ENCODE measurements around the gene HS3ST1. TPM values are rescaled to one million over a fixed set of nuclear protein-coding genes. Genes with fewer than 3 reads are reported as not detected.
A peak's percentile ranks its signal among the peaks of the same experiment; 100 is the strongest.

The HS3ST1 gene
- total RNA-seq, 1 donor from 2014 or later: not detected

- no peak for TF ChIP-seq CTCF (IDR thresholded peaks at IDR 0.05)
- Mint-ChIP-seq H3K9me3 (ENCODE audit: low read depth) (no peaks in the 10 kb centered on the region), H3K4me3 (ENCODE audit: unreplicated experiment) (no peak overlapping the region), H3K36me3 (ENCODE audit: low read depth) (no peaks in the 10 kb centered on the region), H3K4me1 (ENCODE audit: low read depth) (no peaks in the 10 kb centered on the region), H3K27ac (ENCODE audit: unreplicated experiment) (no peak overlapping the region), H3K27me3 (ENCODE audit: low read depth) (no peaks in the 10 kb centered on the region)
- DNase-seq (ENCODE audit: low spot score): no peak
Measured at GRCh38 chr4:11408233-11408967, 20.3 kb downstream of the HS3ST1 start.

- no peak for DNase-seq (ENCODE audit: low spot score)
- Mint-ChIP-seq H3K36me3 (ENCODE audit: low read depth) (no peaks in the 10 kb centered on the region), H3K27ac (ENCODE audit: unreplicated experiment) (no peak overlapping the region), H3K4me1 (ENCODE audit: low read depth) (no peaks in the 10 kb centered on the region), H3K27me3 (ENCODE audit: low read depth) (no peaks in the 10 kb centered on the region), H3K9me3 (ENCODE audit: low read depth) (no peaks in the 10 kb centered on the region), H3K4me3 (ENCODE audit: unreplicated experiment) (no peak overlapping the region)
- TF ChIP-seq CTCF (IDR thresholded peaks at IDR 0.05): no peak
Measured at GRCh38 chr4:11407551-11407950, 21.1 kb downstream of the HS3ST1 start.

GRCh38 chr4:11404431-11404830 lies 24.3 kb downstream of the HS3ST1 start:
- H3K9me3 Mint-ChIP-seq (ENCODE audit: low read depth): peaks cover 3% of the 10 kb centered on the region
- no peak for DNase-seq (ENCODE audit: low spot score)
- H3K27ac Mint-ChIP-seq (ENCODE audit: unreplicated experiment): no peak overlapping the region
- no peaks in the 10 kb centered on the region for H3K4me1 Mint-ChIP-seq (ENCODE audit: low read depth)
- H3K27me3 Mint-ChIP-seq (ENCODE audit: low read depth): no peaks in the 10 kb centered on the region
- H3K36me3 Mint-ChIP-seq (ENCODE audit: low read depth): no peaks in the 10 kb centered on the region
- TF ChIP-seq CTCF (IDR thresholded peaks at IDR 0.05): no peak
- H3K4me3 Mint-ChIP-seq (ENCODE audit: unreplicated experiment): no peak overlapping the region

- no peak overlapping the region for H3K27ac Mint-ChIP-seq (ENCODE audit: unreplicated experiment)
Measured at GRCh38 chr4:11402192-11402591, 26.5 kb downstream of the HS3ST1 start.

GRCh38 chr4:11399461-11399971 lies 29.2 kb downstream of the HS3ST1 start:
- DNase-seq (ENCODE audit: low spot score): peak; percentile 92
- H3K27me3 Mint-ChIP-seq (ENCODE audit: low read depth): no peaks in the 10 kb centered on the region
- no peak for TF ChIP-seq CTCF (IDR thresholded peaks at IDR 0.05)
- H3K9me3 Mint-ChIP-seq (ENCODE audit: low read depth): peaks cover 3% of the 10 kb centered on the region
- H3K27ac Mint-ChIP-seq (ENCODE audit: unreplicated experiment): no peak overlapping the region
- H3K4me1 Mint-ChIP-seq (ENCODE audit: low read depth): no peaks in the 10 kb centered on the region
- no peak overlapping the region for H3K4me3 Mint-ChIP-seq (ENCODE audit: unreplicated experiment)
- no peaks in the 10 kb centered on the region for H3K36me3 Mint-ChIP-seq (ENCODE audit: low read depth)

More at GRCh38 chr4:11402192-11402591, 26.5 kb downstream of the HS3ST1 start:
- H3K4me3 Mint-ChIP-seq (ENCODE audit: unreplicated experiment): no peak overlapping the region
- no peaks in the 10 kb centered on the region for H3K36me3 Mint-ChIP-seq (ENCODE audit: low read depth)
- peaks cover 3% of the 10 kb centered on the region for H3K9me3 Mint-ChIP-seq (ENCODE audit: low read depth)
- no peak for DNase-seq (ENCODE audit: low spot score)
- H3K27me3 Mint-ChIP-seq (ENCODE audit: low read depth): no peaks in the 10 kb centered on the region
- no peaks in the 10 kb centered on the region for H3K4me1 Mint-ChIP-seq (ENCODE audit: low read depth)
- no peak for TF ChIP-seq CTCF (IDR thresholded peaks at IDR 0.05)
